HG03565 (cell line): ENCODE data around the gene FERMT2.

Experiments used
- ATAC-seq: cut with Tn5 transposase; IDR thresholded peaks from one replicate; pipeline ENCODE4 v1.9.1; 2021; ENCODE audit warnings: mild to moderate bottlenecking, moderate library complexity; ENCODE audit not compliant: unreplicated experiment

FERMT2 gene, protein sequence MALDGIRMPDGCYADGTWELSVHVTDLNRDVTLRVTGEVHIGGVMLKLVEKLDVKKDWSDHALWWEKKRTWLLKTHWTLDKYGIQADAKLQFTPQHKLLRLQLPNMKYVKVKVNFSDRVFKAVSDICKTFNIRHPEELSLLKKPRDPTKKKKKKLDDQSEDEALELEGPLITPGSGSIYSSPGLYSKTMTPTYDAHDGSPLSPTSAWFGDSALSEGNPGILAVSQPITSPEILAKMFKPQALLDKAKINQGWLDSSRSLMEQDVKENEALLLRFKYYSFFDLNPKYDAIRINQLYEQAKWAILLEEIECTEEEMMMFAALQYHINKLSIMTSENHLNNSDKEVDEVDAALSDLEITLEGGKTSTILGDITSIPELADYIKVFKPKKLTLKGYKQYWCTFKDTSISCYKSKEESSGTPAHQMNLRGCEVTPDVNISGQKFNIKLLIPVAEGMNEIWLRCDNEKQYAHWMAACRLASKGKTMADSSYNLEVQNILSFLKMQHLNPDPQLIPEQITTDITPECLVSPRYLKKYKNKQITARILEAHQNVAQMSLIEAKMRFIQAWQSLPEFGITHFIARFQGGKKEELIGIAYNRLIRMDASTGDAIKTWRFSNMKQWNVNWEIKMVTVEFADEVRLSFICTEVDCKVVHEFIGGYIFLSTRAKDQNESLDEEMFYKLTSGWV

DNA sequence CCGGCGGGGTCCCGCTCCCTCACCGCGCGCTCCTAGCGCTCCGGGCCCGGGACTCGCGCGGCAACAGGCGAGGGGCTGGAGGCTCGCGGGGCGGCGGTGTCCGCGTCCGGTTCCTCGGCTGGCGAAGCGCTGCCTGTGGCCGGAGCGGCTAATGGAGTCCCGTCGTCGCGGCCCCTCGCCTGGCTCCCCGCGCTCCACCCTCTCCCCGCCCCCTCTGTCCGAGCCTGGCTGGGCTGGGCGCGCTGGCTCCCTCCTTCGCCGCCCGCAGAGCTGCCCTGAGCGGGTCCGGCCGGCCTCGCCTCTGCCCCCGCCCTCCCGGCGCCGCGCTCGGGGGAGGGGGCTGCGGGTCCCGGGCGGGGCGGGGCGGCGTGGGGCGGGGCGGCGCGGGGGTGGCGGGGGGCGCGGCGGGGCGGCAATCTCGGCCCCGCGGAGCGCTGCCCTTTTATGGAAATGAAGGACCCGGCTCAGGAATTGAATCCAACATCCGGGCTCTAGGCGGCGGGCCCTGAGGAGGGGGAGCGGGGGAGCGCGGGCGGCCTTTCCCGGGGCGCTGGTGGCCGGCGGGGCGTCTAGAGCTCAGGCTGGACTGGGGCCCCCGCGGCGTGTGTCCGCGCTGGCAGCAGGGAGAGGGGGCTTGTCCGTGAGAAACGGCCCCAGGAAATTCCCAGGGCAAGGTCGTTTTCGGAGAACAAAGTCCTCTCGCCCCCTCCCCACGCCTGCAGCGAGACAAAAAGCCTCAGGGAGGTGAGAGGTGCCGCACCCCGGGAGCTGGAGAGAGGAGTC is at the start of gene FERMT2:
Gene FERMT2 (minus strand): TSS at position 153 of the 783 bp plus-strand sequence. CDS start 482 bp downstream, outside the sequence.
- ATAC-seq: no peak

DNA sequence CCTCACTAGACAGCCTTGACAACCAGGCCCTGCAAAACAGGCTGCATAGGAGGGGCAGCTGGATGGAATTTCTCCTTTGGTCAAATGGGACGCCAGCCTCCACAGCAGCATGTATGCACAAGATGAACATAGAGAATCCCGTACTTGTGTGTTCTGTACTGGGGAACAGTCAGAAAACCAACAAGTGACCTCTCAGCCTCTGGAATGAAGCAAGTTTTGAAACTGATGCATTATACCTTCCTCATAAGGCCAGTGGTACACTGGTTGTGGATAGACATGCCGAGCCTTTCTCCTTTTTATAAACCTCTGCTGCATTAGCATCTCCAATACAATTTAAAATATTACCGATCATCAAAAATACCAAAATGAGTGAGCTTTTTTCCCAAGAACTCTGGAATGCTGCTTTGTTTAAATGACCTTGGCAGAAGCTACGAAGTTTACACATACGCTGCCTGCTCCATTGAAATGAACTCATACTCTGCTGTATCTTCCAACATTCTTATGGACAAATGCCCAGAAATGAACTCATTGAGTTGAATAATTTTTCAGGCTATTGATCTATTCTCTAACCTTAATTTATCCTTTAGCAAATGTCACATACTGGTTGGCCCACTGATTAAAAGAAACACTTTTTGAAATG is 47.6 kb upstream of the FERMT2 start:
- ATAC-seq: no peak

DNA sequence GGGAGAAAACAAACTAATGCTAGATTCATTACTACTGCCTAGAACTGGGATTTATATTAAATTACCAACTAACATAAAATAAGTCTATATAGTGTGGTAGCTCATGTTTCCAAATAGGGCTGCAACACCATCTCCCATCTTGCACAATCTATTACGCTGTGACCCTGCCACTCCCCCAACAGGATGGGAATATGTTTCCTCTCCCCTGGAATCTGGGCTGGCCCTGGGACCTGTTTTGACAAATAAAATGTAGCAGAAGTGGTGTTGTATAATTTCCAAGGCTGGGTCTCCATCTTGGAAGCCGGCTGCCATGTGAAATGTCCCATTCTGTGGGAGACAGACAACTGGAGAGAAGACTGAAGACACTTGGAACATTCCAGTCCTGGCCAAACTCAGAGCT is 45.6 kb upstream of the FERMT2 start:
- no peak for ATAC-seq

DNA sequence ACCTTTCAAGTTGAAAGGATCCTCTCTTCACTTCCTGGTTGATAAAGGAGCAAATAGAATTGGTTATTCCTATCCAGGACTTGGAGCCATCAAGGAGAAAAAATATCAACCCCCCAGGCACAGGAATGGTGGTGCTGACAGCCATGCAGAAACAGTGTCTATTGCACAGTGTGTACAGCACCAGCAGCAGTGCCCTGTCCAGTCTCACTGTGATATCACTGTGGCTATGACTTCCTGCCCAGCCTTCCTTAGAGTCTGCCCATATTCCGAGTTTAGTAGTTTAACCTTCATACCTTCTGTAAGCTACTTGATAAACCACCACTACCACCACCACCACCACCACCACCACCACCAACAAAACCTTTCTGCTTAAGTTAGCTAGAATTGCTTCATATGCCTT is 45.1 kb upstream of the FERMT2 start:
- ATAC-seq: no peak

DNA sequence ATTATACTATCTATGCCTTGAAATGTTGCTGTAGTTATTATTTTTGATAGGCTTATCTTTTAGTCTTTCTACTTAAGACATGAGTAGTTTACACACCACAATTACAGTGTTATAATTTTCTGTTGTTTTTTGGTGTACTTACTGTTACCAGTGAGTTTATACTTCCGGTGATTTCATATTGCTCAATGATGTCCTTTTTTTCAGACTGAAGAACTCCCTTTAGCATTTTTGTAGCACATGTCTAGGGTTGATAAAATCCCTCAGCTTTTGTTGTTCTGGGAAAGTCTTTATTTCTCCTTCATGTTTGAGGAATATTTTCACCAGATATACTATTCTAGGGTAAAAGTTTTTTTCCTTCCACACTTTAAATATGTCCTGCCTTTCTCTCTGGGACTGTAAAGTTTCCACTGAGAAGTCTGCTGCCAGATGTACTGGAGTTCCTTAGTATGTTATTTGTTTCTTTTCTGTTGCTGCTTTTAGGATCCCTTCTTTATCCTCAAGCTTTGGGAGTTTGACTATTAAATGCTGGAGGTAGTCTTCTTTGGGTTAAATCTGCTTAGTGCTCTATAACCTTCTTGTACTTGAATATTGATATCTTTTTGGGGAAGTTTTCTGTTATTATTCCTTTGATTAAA is 41.5 kb upstream of the FERMT2 start:
- ATAC-seq: no peak

DNA sequence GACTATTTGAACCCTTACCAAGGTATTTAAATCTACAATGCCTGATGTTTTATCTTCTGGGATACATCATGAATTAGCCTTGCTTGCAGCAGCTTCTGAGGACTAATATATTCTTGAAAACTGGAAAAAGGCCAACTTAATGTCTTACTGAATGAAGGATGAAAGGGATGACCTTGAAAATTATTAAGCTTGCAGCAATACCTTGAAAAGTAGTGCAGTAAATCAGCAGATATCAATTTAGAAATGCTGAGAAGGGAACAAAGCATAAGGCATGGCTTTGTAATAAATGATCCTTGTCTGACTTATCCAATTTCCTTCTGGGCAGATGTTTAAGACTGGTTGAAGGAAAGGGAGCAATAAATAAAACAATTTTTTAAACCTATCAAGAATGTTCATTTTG is 37.3 kb upstream of the FERMT2 start:
- ATAC-seq: no peak

DNA sequence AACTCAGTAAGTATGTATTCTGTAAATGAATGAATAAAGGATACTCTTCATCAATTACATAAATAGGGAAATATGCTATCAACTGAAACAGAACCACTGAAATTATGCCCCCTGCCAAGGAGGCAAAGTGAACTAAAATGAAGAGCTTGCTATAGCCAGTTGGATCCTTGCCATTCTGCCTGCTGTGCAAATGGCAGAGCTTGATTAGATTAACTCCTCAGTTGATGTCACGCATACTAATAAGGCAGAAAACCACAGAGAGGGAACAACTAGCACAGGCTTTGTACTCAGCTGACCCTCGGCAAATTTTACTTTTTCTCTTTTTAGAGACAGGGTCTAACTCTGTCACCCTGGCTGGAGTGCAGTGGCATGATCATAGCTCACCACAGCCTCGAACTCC is 36.7 kb upstream of the FERMT2 start:
- no peak for ATAC-seq

DNA sequence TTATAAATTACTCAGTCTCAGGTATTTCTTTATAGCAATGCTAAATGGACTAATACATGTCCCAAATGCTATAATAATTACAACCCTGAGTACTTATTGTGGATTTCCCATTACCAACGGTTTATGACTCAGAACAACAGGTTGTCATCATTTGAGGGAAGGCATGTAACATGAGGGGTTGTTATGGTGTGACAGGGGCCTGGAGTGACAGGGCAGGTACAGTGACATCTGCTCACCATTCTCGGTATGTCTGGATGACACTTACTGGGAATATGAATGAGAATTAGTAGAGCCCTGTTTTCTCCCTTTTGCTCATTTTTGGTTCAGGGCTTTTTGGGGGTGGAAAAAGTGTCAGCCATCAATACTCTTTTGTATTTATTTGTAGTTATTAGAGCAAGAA is 36.2 kb upstream of the FERMT2 start:
- ATAC-seq: no peak

DNA sequence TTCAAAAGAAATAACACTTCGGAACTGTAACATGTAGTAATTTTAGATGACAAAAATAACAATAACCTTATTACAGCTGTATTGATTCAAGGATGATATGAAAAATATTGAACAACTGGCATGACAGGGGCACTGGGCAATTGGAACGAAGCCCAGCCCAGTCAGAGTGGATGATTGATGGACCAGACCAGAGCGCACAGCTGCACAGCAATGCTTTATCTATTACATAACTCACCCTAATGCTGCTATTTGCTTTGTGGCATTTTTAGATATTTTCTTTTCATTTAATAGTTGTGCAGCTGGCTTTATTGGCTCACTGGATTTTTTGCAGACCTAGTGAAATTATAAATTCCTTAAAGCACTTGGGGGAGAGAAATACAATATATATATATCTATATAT is 26.9 kb upstream of the FERMT2 start:
- ATAC-seq: no peak

DNA sequence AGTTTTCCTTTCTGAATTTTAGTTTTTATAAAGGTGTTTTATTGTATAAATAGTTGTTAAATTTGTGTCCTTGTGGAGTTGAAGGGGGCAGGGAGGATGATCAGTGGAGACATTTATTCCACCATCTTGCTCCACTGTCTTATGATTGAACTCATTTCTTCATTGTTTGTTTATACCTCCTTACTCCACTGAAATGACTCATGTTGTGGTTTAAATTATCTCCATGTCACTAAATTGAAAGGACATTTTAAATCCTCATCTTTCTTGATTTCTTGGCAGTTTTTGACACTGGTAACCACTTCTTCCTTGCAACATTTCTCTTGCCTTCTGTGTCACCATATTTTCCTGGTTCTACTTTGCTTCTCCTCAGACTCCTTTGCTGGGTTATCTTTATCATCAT is 23.6 kb upstream of the FERMT2 start:
- no peak for ATAC-seq

DNA sequence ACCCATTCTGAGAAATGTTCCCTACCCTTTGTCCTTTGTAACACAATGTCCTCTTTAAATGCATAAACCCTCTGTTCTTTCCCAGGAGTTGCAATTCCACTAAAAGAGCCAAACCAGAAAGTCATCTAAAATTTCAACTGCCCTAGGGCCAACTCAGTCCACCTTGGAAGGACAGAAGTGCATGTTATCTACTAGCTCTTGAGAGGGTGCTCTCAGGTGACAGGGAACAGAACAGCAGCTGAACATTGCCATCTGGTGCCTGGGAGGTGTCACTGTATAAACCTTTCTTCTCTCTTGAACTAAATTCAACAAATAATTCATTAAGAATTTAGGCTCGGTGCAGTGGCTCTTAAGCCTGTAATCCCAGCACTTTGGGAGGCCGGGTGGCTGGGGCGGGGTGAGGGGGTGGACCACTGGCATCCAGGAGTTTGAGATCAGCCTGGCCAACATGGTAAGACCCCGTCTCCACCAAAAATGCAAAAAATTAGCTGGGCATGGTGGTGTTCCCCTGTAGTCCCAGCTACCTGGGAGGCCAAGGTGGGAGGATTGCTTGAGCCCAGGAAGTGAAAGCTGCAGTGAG is 10.3 kb upstream of the FERMT2 start:
- ATAC-seq: no peak

DNA sequence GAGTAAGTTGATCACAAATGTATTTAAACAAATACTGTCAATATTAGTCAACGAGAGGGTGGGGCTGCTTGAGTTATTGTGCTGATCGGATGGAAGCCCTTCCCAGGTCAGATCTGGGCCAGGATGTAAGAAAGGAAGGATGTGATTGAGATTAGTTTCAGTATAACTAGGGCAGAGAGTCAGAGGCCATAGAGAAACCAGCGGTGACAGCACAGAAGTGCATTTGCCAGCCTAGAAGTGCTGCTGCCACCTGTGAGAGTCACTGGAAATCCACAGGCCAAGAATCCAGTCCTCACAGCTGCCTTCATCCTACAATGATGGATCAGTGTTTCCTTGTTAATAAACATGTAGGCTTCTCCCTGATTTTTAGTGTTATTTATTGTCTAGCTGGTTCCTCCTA is 9.8 kb upstream of the FERMT2 start:
- no peak for ATAC-seq

DNA sequence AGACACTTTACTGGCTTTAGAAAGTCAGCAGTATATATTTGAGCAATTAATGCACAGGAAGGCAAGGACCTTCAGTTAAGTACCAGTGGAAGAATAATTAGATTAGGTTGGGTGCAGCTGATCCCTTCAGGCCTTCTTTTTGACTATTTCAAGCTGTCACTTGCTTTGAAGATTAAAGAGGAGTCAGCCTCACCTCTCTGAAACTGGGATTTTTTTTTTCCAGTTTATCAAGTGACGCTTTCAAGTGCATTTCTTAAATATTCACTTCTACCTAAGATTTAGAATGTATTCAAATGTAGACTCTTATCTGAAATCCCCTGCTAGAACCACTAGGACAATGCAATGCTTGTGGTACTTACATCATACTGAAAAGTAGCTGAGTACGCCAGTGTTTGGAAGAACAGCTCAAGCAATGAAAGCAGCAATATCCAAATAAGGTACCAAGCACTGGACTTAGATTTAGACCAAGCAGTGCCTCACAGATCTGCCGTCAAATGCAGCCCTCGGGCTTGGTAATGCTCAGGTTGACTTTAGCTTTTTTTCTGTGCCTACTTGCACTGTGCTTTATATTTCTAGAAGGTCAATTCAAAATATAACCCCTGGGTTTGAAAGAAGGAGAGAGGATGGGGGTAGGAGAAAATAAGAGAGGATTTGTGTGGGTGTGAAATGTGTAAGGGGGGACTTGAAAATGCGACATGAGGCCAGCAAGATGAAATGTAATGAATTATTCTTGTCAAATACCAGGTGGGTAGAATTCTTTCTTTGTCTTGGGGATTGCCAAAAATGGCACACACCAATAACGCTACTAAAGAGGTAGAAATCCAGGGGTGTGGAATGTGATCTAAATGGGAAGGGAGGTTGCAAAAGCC is 3.7 kb upstream of the FERMT2 start:
- ATAC-seq: no peak

DNA sequence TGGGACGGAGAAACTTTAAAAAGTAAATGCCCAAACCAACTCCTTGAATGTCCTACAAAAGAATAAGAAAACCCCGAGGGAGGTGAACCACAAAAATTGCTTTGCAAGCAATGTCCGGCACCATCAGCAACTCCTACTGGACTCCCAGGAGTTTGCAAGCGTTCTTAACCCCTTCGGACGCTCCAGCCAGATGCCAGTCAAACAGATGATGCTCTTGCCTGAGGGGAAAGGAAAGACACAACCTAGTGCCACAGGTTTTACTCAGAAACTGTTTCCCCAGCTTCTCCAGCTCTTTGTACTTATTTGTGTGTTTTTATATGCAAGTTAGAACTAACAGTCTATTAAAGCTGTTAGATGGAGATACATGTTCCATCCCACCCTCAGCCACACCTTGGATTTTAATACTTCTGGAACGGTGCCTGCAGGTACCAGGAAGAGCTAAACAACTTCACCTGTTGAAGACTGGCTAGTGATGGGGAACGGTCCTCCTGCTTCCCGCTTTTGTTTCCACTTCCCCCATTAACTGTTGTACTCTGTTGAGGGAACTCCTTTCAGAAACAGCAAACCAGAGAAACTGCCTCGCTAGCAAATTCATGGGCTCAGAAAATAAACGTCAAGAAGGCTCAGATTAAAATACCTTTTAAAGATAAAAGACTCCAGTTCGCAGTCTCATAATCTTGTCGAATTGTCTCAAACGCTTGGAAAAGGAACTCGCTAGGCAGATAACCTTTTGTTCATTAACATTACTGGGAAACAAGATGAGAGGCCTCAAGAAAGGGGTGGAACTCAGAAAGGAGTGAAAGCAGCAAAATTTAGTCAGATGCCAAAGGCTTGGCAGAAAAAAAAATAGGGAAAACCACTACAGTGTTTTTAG is 1.1 kb upstream of the FERMT2 start:
- ATAC-seq: no peak

DNA sequence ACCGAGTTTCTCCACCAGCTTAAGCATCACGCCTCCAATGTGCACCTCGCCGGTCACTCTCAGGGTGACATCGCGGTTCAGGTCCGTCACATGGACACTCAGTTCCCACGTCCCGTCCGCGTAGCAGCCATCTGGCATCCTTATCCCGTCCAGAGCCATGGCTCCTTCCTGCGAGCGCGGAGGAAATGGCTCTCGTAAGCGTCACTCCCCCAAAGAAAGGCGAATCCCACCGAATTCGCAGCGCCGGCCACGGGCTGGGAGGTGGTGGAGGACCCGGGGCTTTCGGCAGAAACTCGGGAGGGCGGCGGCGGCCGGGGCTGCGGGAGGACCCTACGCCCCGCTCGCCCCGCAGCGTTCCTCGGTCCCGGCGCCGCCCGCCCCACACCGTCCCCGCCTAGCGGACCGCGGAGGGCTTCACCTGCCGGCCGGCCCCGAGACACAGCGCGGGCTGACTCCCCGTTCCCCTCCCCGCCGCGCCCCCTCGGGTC is 396 bp downstream of the FERMT2 start:
- ATAC-seq: no peak

DNA sequence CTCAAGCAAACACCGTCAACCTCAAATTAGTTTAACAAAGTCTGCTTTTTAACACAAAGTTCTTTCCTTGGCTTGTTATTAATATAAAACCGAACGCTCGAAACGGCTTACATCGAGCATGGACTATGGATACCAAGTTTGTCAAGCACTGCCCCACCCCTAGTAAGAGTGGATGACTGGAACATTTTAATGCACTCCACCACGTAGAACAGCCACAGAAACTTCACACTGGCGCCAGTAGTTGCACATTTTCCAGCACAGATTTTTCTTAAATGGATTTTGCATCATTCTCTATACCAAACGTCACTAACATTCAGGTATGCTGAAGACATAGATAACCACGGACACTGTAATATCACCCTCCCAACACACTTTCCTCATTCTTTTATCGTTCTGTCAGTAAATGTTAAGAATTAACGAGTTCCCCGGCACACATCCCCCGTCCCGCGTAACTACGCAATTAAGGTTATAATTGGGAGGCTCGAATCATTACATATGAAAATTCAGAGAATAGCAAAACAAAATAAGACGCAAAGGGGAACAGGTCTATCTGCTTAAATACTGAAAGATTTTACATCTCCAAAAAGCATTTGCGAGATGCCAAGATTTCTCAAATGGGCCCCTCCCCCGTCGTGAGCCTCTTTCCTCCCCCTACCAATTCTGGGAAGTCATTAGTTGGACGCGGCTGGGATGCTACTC is 990 bp downstream of the FERMT2 start:
- ATAC-seq: no peak

DNA sequence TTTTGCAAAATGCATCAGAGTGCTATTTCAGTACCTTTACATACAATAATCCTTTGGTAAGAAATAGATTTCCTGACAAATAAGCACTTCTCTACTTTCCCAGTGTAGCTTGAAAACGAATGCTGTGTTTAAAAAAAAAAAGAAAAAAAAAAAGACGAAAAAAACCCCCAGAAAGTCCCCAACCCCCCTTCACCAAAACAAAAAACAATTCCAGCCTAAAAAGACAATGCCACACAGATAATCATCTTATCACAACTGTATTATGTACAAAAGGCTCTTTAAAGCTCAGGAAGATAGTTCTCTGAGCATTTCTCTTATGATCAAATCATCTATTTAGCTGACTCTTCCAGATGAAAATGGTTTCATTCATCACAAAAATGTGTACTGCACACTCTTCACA is 1.6 kb downstream of the FERMT2 start:
- ATAC-seq: no peak

DNA sequence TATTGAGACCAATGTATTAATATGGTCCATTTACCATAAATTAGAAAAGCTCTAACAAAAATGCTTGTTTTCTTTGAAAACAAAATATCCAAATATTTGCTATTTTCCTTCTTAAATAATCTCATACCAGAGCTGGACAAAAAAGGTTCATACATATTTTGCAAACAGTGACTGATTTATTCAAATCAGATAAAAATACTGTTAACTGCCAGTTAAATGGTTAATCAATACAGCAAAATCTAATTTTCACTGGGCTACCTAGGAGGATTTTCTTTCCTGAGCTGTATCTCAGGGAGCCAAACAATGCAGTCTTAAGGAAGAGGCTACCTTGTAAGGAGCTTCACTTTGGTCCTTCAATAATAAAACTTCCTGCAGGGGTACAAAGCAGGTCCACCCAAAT is 2.0 kb downstream of the FERMT2 start:
- no peak for ATAC-seq
